ENCODE results near the gene KCTD17.

The KCTD17 gene

DNA sequence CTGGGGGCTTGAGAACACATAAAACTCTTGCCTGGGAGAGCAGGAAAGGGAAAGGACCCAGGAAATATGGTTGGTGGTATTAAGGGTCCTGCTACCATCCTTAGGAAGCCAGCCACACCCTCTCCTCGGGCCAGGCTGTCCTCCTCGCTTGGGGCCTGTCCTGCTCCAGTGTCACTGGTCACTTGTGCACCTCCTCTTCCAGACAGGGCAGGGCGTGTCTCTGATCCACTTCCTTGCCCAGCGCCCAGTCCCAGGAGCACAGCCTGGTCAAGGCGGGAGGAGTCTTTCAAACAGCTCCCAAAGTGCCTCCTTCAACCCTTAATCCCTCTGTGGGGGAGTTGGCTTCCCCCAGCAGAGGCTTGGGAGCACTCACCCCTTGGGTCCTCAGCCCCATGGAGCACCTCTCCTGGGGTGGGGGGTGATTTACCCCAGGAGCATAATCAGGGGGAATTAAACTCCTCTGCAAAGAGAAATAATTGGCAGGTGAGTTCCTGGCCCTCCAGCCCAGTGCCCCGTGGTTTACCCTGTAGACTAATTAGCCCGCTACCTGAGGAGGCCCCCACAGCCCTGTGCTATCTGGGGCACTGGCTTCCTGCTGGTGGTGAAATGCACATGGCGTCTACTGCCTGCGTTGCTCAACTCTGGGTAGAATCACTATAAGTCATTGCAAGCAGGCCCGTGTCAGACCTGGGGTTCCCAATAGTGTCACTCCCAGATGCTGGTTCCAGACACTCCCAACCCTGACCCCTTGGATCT lies 49.9 kb downstream of the KCTD17 start:
- DNase-seq (ENCODE audit: low read depth in 1 of 2, low spot score in 1 of 2), result no peak

DNA sequence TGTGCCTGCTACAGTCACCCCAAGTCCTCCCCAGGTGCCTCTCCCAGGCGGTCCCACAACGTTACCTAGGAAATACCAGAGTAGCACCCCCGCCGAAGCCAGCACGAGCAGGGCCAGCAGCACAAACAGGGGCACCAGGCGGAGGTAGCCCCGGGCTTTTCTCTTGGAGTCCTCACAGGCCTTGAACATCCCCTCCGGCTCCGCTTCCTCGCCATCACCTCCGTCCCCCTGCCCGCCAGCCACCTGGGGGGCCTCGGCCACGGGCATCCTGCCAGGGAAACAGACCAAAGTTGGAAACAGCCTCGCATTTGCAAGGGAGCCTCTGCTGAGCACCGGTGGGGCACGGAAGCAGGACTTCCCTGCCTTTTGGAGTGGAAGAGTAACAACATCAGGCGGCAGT lies 51.6 kb downstream of the KCTD17 start:
- no peak for DNase-seq (ENCODE audit: low read depth in 1 of 2, low spot score in 1 of 2)

DNA sequence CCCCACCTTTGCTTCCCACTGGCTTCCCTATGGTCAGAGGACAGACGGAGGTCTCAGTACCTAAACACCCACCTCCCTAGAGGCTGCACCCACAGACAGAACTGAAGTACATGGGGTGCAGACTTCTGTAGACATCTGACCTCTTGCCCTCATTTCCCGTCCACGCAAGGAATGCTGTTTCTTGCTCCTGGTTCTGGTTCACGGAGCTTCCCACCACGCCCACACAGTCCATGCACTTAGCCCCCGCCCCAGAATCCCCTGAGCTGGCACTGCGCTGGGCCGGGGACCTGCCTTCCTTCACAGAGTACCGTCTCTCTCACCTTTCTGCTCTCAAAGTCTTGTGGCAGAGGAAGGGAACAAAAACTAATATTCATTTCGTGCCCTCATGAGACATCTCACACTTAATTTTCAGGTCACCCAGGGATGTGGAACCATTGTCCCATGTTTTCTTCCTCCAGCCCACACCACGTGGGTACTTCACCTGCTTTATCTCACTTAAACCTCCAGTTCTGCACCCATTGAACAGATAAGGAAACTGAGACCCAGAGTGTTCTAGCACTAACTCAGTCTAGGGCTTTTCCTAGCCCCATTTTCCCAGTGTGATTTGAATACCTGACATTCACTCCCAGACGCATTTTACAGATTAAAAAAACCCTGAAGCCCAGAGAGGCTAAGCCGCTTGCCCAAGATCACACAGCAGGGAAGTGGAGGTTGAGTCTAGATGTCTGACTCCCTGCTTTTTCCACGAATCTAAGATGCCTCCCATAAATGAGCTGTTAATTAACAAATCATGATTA lies 52.3 kb downstream of the KCTD17 start:
- DNase-seq (ENCODE audit: low read depth in 1 of 2, low spot score in 1 of 2), result no peak

DNA sequence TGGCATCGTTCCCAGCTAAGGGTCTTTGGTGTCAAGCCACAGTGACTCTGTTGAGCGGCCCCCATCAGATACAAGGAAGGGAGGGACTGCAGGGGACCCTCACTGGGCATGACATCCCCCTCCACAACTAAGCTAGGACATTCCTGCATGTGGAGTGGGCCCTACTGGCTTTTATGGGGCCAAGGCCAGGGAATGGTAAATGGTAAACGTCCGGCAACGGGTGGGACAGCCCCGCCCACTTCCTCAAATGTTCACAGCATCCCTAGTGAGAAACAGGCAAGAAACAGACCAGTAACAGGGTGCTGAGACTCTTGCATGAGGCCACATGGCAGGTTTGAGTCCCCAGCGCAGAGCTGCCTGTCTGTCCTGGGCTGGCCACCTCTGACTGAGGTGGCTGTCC lies 53.6 kb downstream of the KCTD17 start:
- no peak for DNase-seq (ENCODE audit: low read depth in 1 of 2, low spot score in 1 of 2)

DNA sequence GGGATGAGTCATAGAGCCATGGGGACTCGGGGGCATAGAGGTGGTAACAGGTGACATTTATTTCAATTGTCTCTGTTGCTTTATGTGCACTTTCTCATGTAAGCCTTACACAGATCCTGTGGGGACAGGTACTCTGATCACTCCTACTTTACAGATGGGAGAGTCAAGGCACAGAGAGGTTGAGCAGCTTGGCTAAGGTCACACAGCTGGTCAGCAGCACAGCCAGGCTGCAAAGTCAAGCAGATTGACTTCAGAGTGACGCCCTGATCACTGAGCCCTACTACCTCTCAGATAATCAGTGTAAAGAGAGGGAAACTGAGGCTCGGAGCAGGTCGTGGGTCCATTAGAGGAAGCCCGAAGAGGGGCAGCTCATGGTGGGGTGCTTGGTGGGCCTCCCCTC lies 54.4 kb downstream of the KCTD17 start:
- no peak for DNase-seq (ENCODE audit: low read depth in 1 of 2, low spot score in 1 of 2)

DNA sequence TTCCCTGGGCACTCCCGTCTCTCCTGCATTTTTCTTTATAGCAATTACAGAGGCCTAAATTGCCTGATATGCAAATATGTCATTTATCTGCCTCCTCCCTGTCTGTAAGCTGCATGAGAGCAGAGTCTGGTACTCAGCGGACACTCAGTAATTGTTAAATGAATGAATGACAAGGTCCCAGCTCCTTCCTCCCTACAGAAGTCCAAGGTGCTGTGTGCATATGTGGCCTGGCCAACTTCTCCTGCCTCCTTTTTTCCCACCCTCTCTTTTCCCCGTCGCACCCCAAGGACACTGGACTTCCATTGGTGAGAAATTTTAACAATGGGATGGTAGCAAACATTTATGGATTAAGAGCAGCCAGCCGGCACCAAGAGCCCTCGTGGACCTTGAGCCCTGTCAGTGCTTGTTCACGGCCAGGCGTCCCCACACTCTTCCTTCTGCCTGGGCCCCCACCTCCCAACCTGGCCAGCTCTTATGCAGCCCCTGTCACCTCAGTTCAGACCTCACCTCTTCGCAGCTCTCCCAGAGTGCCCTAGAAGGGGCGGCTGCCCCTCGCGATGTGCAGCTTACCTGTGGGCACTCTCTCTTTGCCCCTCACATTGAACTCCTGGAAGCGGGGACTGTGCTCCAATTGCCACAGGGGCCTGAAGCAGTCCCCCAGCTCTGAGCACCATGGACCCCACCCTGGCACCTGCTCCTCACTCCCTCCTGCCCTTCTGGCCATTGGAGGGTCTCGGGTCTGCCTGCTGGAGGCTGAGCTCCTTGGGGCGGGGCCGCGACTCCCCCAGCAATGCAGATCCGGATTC lies 56.5 kb downstream of the KCTD17 start:
- DNase-seq (ENCODE audit: low read depth in 1 of 2, low spot score in 1 of 2), result no peak

DNA sequence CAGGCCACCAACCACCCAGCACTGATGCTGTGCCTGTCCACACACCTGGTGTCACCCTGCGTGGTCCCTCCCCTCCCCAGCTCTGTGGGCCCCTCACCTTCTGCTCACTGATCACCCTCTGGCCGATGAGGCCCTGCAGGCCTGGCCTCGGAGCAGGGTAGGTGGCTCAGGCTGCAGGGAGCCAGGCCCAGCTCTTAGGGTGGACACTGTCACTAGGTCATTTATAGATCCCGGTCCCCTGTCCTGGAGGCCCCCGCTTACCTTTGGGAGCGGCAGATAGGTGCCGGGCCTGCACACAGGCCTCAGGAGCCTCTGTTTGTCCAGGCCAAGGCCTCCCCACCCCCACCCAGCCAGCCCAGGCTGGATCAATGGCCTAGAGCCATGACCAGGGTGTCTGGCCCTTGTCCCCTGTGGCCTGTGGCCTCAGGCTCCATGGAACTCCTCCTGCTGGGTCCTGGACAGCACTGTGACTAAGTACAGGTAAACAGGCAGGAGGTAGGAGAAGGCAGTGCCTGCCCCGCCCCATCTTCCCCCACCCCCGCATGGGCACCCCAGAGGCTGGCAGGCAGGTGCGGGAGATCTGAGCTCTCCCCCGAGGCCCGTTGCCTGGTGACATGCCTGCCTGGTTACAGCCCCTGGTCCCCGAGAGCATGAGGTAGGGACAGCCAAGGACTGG lies 57.8 kb downstream of the KCTD17 start, which contains the start of gene TMPRSS6:
Gene TMPRSS6 (minus strand): TSS at position 472 of the 676 bp plus-strand sequence. CDS start 6,296 bp downstream, outside the sequence.
- DNase-seq (ENCODE audit: low read depth in 1 of 2, low spot score in 1 of 2), result no peak

DNA sequence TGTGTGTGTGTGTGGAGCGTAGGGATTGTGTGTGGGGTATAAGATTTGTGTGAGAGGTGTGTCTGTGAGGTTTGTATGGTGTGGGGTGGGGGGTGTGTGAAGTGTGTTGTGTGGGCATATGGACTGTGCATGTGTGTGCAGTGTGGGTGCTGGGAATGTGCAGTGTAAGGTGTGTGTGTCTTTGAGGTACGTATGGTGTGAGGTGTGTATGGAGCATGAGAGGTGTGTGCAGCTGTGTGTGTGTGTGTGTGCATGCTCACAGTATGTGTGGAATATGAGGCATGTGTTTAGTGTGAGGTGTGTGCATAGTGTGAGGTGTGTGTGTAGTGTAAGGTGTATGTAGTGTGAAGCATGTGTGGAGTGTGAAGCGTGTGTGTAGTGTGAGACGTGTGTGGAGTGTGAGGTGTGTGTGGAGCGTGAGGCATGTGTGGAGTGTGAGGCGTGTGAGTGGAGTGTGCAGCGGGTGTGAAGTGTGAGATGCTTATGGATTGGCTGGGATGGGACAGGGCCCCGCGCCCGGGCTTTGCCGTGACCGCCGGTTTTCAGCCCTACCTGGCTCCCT lies 59.7 kb downstream of the KCTD17 start:
- DNase-seq (ENCODE audit: low read depth in 1 of 2, low spot score in 1 of 2), result no peak

DNA sequence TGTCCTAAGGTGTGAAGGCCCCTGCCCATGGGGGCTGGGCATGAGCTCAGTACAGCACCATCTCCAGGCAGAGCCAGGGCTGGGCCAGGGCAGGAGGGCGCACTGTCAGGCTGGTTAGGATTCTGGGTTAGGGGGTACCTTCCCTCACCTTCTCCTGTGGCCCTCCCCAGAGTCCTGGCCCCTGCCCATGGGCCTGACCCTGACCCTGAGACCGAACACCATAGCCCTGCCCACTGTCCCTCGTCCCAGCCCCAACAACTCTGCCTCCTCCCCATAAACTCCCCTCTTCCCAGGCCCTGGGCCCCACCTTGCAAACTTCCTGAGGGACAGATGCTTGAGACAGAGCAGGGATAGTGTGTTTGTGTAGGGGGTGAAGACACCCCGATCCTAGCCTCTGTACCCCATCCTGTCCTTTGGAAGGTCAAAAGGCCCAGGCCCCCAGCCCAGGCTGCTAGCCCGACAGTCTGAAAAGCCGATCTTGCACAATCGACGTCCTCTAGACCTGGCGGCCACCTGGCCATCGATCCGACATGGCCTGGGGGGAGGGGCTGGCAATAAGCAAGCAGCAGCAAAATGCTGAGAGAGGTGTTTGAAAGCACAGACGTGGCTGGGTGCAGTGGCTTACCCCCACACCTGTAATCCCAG lies 60.7 kb downstream of the KCTD17 start:
- DNase-seq (ENCODE audit: low read depth in 1 of 2, low spot score in 1 of 2), result no peak
